IMR-90 (cell line): ENCODE data around the gene HNMT. TPM values are rescaled to one million over a fixed set of nuclear protein-coding genes. Genes with fewer than 3 reads are reported as not detected.

ENCODE experiments used
- ATAC-seq: fragments of 200-7000 bp; cut with Tn5 transposase; 2 replicates; pipeline ENCODE4 v1.9.1; 2020; ENCODE audit warnings: low read depth, mild to moderate bottlenecking, moderate library complexity
- BruUV-seq: library from RNA; stranded (reverse); fragments of 400-500 nt; replicated peaks from 2 replicates; lab custom pipeline; 2021; lab: Mats Ljungman, UMichigan
- CTCF ChIA-PET: fragments of 300-600 bp; formaldehyde crosslinking; extraction: SDS; loops from one replicate; lab custom pipeline; 2021; ENCODE audit warnings: antibody characterized with exemption; lab: Yijun Ruan, JAX
- POLR2A ChIA-PET: fragments of 300-600 bp; sonication (Branson Sonifier 250); formaldehyde crosslinking; loops from one replicate; lab custom pipeline; 2022; ENCODE audit warnings: antibody characterized with exemption; ENCODE audit not compliant: unreplicated experiment; lab: Charles Lee
- DNase-seq: peaks from one replicate; pipeline ENCODE4 v3.0.0; 2013
- H2AFZ ChIP-seq: replicated peaks from 2 replicates; pipeline ENCODE3; 2013; ENCODE audit warnings: low read length, mild to moderate bottlenecking; ENCODE audit not compliant: poor library complexity
- H2AK5ac ChIP-seq: 2 replicates; pipeline ENCODE4 v1.6.1; 2013; ENCODE audit warnings: low read depth, low read length, inconsistent platforms
- H2AK9ac ChIP-seq: replicated peaks from 2 replicates; pipeline ENCODE3; 2013; ENCODE audit warnings: mild to moderate bottlenecking, low read depth, low read length, moderate library complexity; ENCODE audit not compliant: poor library complexity
- H2BK120ac ChIP-seq: 2 replicates; pipeline ENCODE4 v1.6.1; 2013; ENCODE audit warnings: low read depth, low read length, inconsistent platforms
- H2BK15ac ChIP-seq: 3 replicates; pipeline ENCODE4 v1.6.1; 2013; ENCODE audit warnings: low read depth, low read length, inconsistent platforms
- H2BK20ac ChIP-seq: 2 replicates; pipeline ENCODE4 v1.6.1; 2013; ENCODE audit warnings: low read depth, mild to moderate bottlenecking, inconsistent platforms, low read length, moderate library complexity
- H2BK5ac ChIP-seq: 2 replicates; pipeline ENCODE4 v1.6.1; 2013; ENCODE audit warnings: mild to moderate bottlenecking, low read depth, low read length, inconsistent platforms; ENCODE audit not compliant: poor library complexity, severe bottlenecking
- H3K14ac ChIP-seq: replicated peaks from 2 replicates; pipeline ENCODE4 v1.6.1; 2013; ENCODE audit warnings: low read depth, low read length, inconsistent platforms
- H3K18ac ChIP-seq: 2 replicates; pipeline ENCODE4 v1.6.1; 2013; ENCODE audit warnings: low read depth, low read length, control low read depth
- H3K23ac ChIP-seq: 2 replicates; pipeline ENCODE4 v1.6.1; 2013; ENCODE audit warnings: low read depth, low read length, inconsistent platforms
- H3K27ac ChIP-seq: 2 replicates; pipeline ENCODE4 v1.5.1; 2013; ENCODE audit warnings: mild to moderate bottlenecking, control low read depth, low read length; ENCODE audit not compliant: insufficient read depth
- H3K27me3 ChIP-seq: 2 replicates; pipeline ENCODE4 v1.6.1; 2013; ENCODE audit warnings: low read length; ENCODE audit not compliant: control insufficient read depth, insufficient read depth
- H3K36me3 ChIP-seq: 2 replicates; pipeline ENCODE4 v1.6.1; 2013; ENCODE audit warnings: low read length, mixed read lengths; ENCODE audit not compliant: control insufficient read depth, insufficient read depth
- H3K4ac ChIP-seq: 2 replicates; pipeline ENCODE4 v1.6.1; 2013; ENCODE audit warnings: low read depth, low read length, inconsistent platforms
- H3K4me1 ChIP-seq: 2 replicates; pipeline ENCODE4 v1.6.1; 2013; ENCODE audit warnings: low read length, mixed read lengths; ENCODE audit not compliant: control insufficient read depth, insufficient read depth
- H3K4me2 ChIP-seq: 2 replicates; pipeline ENCODE4 v1.6.1; 2013; ENCODE audit warnings: low read depth, mild to moderate bottlenecking, control low read depth, low read length, moderate library complexity
- H3K4me3 ChIP-seq: 2 replicates; pipeline ENCODE4 v1.5.1; 2013; ENCODE audit warnings: low read depth, mild to moderate bottlenecking, control low read depth, low read length, moderate library complexity; ENCODE audit not compliant: insufficient read depth
- H3K56ac ChIP-seq: 2 replicates; pipeline ENCODE4 v1.6.1; 2013; ENCODE audit warnings: low read length, inconsistent platforms; ENCODE audit not compliant: insufficient read depth; ENCODE audit errors: extremely low read depth
- H3K79me1 ChIP-seq, 2 experiments: 2 replicates each; pipeline ENCODE4 v1.6.1; 2013; ENCODE audit warnings: low read length in 2 of 2, inconsistent platforms in 1 of 2, low read depth in 1 of 2
- H3K9ac ChIP-seq: 2 replicates; pipeline ENCODE4 v1.6.1; 2013; ENCODE audit warnings: low read depth, low read length, control low read depth
- H3K9me1 ChIP-seq: 2 replicates; pipeline ENCODE4 v1.6.1; 2013; ENCODE audit warnings: low read length, inconsistent platforms; ENCODE audit not compliant: insufficient read depth
- H3K9me3 ChIP-seq: 2 replicates; pipeline ENCODE4 v1.6.1; 2013; ENCODE audit warnings: low read length; ENCODE audit not compliant: control insufficient read depth, insufficient read depth
- H4K20me1 ChIP-seq: 2 replicates; pipeline ENCODE4 v1.6.1; 2013; ENCODE audit warnings: low read length, inconsistent platforms; ENCODE audit not compliant: insufficient read depth
- H4K5ac ChIP-seq: 2 replicates; pipeline ENCODE4 v1.6.1; 2013; ENCODE audit warnings: mild to moderate bottlenecking, low read depth, low read length, control low read depth
- H4K8ac ChIP-seq, 2 experiments: 2 replicates each; pipeline ENCODE4 v1.6.1; 2013; ENCODE audit warnings: low read depth in 2 of 2, low read length in 2 of 2, control low read depth in 1 of 2, inconsistent platforms in 1 of 2
- H4K91ac ChIP-seq: 2 replicates; pipeline ENCODE4 v1.6.1; 2013; ENCODE audit warnings: low read depth, low read length, inconsistent platforms; ENCODE audit not compliant: insufficient read depth
- BHLHE40 ChIP-seq: fragments of 150-350 bp; IDR thresholded peaks from 2 replicates; pipeline ENCODE4 v1.6.1; 2016; ENCODE audit warnings: mild to moderate bottlenecking, low read depth, low read length
- CHD1 ChIP-seq: IDR thresholded peaks from 2 replicates; pipeline ENCODE4 v1.6.1; 2012; ENCODE audit warnings: low read depth, low read length, improper control_type of control experiment
- CTCF ChIP-seq: conservative IDR thresholded peaks from 2 replicates; pipeline ENCODE4 v1.5.1; 2012; ENCODE audit warnings: mild to moderate bottlenecking, low read depth, low read length, improper control_type of control experiment
- FOS ChIP-seq: fragments of 150-350 bp; IDR thresholded peaks from 2 replicates; pipeline ENCODE4 v1.6.1; 2016; ENCODE audit warnings: low read depth, low read length
- MAZ ChIP-seq: IDR thresholded peaks from 2 replicates; pipeline ENCODE4 v1.6.1; 2012; ENCODE audit warnings: low read depth, mild to moderate bottlenecking, low read length, improper control_type of control experiment, moderate library complexity, borderline replicate concordance
- MXI1 ChIP-seq: IDR thresholded peaks from 2 replicates; pipeline ENCODE4 v1.6.1; 2012; ENCODE audit warnings: low read depth, mild to moderate bottlenecking, low read length, moderate library complexity, borderline replicate concordance
- NFE2L2 ChIP-seq: fragments of 150-350 bp; IDR thresholded peaks from 2 replicates; pipeline ENCODE4 v1.6.1; 2016; ENCODE audit warnings: low read depth, mild to moderate bottlenecking, low read length
- RCOR1 ChIP-seq: IDR thresholded peaks from 2 replicates; pipeline ENCODE4 v1.6.1; 2012; ENCODE audit warnings: mild to moderate bottlenecking, low read length, improper control_type of control experiment; ENCODE audit not compliant: insufficient replicate concordance
- RFX5 ChIP-seq: IDR thresholded peaks from 2 replicates; pipeline ENCODE4 v1.8.0; 2012; ENCODE audit warnings: low read depth, mild to moderate bottlenecking, low read length, moderate library complexity
- SMC3 ChIP-seq: fragments of 150-350 bp; IDR thresholded peaks from 2 replicates; pipeline ENCODE4 v1.6.1; 2016; ENCODE audit warnings: low read depth, mild to moderate bottlenecking, antibody characterized with exemption, low read length, moderate library complexity
- WGBS, 2 experiments: methylation state at CpG; one replicate each; pipeline versions ENCODE4 v1.1.5 to v1.1.7; 2013; ENCODE audit warnings: missing lambda C conversion rate in 2 of 2; ENCODE audit not compliant: insufficient read length in 1 of 2; ENCODE audit errors: extremely low coverage in 2 of 2; 5-methylcytosine and 5-hydroxymethylcytosine counted together
- dilution Hi-C: fragments of 300-500 bp; cut with HindIII; formaldehyde crosslinking; loops from one replicate; pipeline ENCODE4 v1.14.3; 2018; ENCODE audit warnings: low sequenced_read_pairs; ENCODE audit not compliant: unreplicated experiment
- in situ Hi-C: fragments of 300-500 bp; cut with MboI; formaldehyde crosslinking; loops from 3 replicates; pipeline ENCODE4 v1.14.3; 2019; ENCODE audit warnings: low sequenced_read_pairs, inconsistent platforms, mixed read lengths
- intact Hi-C: fragments of 100-400 bp; cut with micrococcal nuclease; formaldehyde crosslinking; loops from 2 replicates; pipeline ENCODE4 v1.10.0; 2022
- polyA plus RNA-seq, 3 experiments: library from polyadenylated mRNA; depleted of rRNA; stranded (reverse); fragments of >200 nt; gene quantifications; 2 replicates each; pipeline ENCODE4 v1.2.3, GENCODE V29; 2012; ENCODE audit warnings: low replicate concordance in 1 of 3
- total RNA-seq: library from RNA; depleted of rRNA; stranded (reverse); fragments of >200 nt; gene quantifications from 2 replicates; pipeline ENCODE4 v1.2.3, GENCODE V29; 2012
- TF ChIP-seq, protein P1 (sequence below): fragments of 150-350 bp; IDR thresholded peaks from 2 replicates; pipeline ENCODE4 v1.6.1; 2017; ENCODE audit warnings: mild to moderate bottlenecking, antibody characterized with exemption, low read length, low read depth

The HNMT gene
- total and polyA plus RNA-seq, 2 of the 4 experiments (the other 2 are of a cell fraction) = 6.4 to 14.2 TPM

DNA sequence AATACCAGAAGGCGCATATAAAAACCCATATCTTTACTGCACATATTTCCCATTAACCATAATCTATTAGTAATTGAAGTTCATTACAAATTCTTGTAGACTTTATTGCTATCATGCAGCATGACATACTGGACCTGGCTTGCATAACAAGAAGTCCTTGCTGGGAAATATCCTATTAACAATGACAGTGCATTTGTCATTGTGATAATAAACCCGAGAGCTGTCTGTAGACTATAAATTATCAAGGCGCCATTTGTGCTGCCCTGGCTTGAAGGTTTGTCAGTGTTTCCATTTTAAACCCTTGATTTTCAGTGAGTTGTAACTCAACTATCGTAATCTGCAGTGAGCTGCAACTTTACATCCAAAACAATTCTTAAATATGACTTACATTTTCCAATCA is 59.0 kb downstream of the HNMT start:
- 0 out of 2 replicates have a peak, but pooled peaks cover 2% of the 10 kb centered on the region for H3K27me3 ChIP-seq
- intact Hi-C loops = no loop called here
- H3K23ac ChIP-seq = no peak overlapping the region
- no peaks in the 10 kb centered on the region for H3K4me1 ChIP-seq
- no TSS peak for BruUV-seq
- POLR2A ChIA-PET = no interaction called here
- no peak overlapping the region for H2BK15ac ChIP-seq
- H3K79me1 ChIP-seq = no peaks in the 10 kb centered on the region
- H2BK20ac ChIP-seq = no peak overlapping the region
- ATAC-seq (no peak), DNase-seq (no peak)
- no peak overlapping the region for H3K4ac ChIP-seq
- H3K9me3 ChIP-seq = no peaks in the 10 kb centered on the region
- dilution Hi-C loops = no loop called here
- H3K27ac ChIP-seq = no peak overlapping the region
- H3K18ac ChIP-seq = no peak overlapping the region
- H2AFZ ChIP-seq = no peak overlapping the region
- in situ Hi-C loops = no loop called here
- H4K5ac ChIP-seq = no peak overlapping the region
- no peak overlapping the region for H2BK120ac ChIP-seq
- H2BK5ac ChIP-seq = no peak overlapping the region
- H3K4me2 ChIP-seq = no peak overlapping the region
- H2AK5ac ChIP-seq = no peak overlapping the region
- no peak overlapping the region for H4K91ac ChIP-seq
- H3K9me1 ChIP-seq = no peaks in the 10 kb centered on the region
- H4K8ac ChIP-seq = no peak overlapping the region
- H2AK9ac ChIP-seq = no peak overlapping the region
- no peaks in the 10 kb centered on the region for H3K36me3 ChIP-seq
- no peak overlapping the region for H3K4me3 ChIP-seq
- CTCF ChIA-PET = interaction anchor here (0.6 kb wide), 1 partner anchor 13 kb away, joined by 3 read pairs; no protein-coding TSS in a partner anchor
- no peak overlapping the region for H3K14ac ChIP-seq
- H4K20me1 ChIP-seq = no peaks in the 10 kb centered on the region
- H3K9ac ChIP-seq = no peak overlapping the region
- H3K56ac ChIP-seq = no peak overlapping the region
- TF ChIP-seq MXI1 (no peak), FOS (no peak), RFX5 (no peak), RCOR1 (no peak), BHLHE40 (no peak), MAZ (no peak), SMC3 (no peak), CHD1 (no peak), NFE2L2 (no peak), CTCF (no peak)
- TF ChIP-seq, protein P1, sequence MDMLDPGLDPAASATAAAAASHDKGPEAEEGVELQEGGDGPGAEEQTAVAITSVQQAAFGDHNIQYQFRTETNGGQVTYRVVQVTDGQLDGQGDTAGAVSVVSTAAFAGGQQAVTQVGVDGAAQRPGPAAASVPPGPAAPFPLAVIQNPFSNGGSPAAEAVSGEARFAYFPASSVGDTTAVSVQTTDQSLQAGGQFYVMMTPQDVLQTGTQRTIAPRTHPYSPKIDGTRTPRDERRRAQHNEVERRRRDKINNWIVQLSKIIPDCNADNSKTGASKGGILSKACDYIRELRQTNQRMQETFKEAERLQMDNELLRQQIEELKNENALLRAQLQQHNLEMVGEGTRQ = no peak
- 0% methylated on average over 1 of the region's 4 CpGs; no CpG with 5 or more reads in 1 of the 2 experiments for WGBS, 2 experiments
